ENCODE data around the gene LRRFIP1. TPM values are rescaled to one million over a fixed set of nuclear protein-coding genes. Genes with fewer than 3 reads are reported as not detected.
"Not testable (repeated sequence)": the region's sequence is repeated elsewhere in the genome, so short reads cannot be mapped to it uniquely, and the experiment has no call there.

Gene LRRFIP1
- total and polyA plus RNA-seq, 4 experiments from 2014 or later, result 88.0 to 198 (median 117) TPM

DNA sequence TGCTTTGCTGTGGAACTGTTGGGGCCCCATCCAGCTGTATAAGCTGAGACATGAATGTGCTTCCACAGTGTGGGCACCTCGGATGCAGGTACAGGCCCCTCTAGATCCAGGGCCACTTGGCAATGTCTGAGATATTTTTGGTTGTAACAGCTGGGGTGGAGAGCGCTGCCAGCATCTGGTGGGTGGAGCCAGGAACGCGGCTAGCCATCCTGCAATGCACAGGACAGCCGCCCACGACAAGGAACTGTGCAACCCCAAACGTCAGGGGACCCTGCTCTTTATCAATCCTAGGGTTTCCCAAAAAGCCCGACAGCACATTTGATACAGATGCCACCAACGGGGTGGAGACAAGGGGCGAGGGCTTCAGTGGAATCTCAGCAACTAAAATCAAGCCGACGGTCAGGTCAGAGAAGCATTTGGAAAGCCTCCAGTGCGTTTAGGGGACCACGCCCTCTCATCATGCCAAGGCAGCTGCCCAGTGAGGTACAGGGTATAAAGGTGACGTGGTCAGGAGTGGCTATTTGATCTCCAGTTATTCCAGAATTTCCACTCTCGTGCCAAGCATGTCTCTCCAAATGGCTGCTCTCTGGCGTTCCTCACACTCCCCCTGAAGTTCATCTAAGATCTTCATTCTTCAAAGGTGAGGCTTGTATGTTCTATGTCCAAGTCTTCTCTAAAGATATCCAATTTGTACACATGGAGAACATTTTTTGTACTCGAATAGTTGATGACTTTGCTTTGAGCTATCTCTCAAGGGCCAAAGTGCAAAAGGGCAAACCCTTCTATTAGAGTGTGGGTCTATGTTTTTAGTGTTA, 55.7 kb downstream of the LRRFIP1 start:
- intact Hi-C loops (cut with micrococcal nuclease), result no loop called here

DNA sequence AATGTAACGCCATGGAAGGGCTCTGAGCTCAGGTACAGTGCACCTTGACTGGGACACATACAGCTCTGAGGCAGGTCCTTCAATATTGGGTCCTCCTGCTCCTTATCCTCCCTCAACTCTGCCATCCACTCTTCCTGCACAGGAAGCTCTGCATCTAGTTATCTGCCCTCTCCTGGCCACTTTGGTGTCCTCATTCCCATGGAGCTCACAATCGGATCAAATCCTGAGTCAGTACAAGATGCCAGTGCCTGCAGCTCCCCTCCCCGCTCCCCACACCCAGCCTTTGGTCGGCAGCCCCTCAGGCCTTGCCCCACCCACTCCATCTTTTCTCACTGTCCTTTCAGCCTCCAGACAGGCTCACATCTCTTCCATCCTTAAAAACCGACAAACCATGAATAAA, 58.0 kb downstream of the LRRFIP1 start:
- Histone ChIP-seq H3K4me1 (ENCODE audit: insufficient read depth, low read length) (peaks cover 46% of the 10 kb centered on the region), H3K27me3 (ENCODE audit: insufficient read depth, low read length) (no peaks in the 10 kb centered on the region), H3K27ac (ENCODE audit: low read depth, low read length) (no peak overlapping the region), H3K4me3 (ENCODE audit: low read length in 2 of 2) (no peak overlapping the region), H3K36me3 (ENCODE audit: insufficient read depth, low read length) (no peaks in the 10 kb centered on the region), H3K9me3 (ENCODE audit: control insufficient read depth in 1 of 2, low read length in 2 of 2) (no peaks in the 10 kb centered on the region)
- Mint-ChIP-seq H3K27me3 (no peaks in the 10 kb centered on the region), H3K27ac (peak overlapping the region in 6 of 7 donors; percentile 60 to 100 (median 100)), H3K4me1 (peaks cover 42 to 61% (median 48%) of the 10 kb centered on the region in 4 donors), H3K36me3 (peaks cover 0 to 1% of the 10 kb centered on the region in 2 donors), H3K4me3 (no peak overlapping the region), H3K9me3 (no peaks in the 10 kb centered on the region)
- intact Hi-C loops (cut with micrococcal nuclease), result no loop called here
- CTCF ChIA-PET (ENCODE audit: partially characterized antibody), result interaction anchor here (2.3 to 4.1 kb wide), 2 partner anchors 11 to 60 kb away, joined by 7 to 34 read pairs; no protein-coding TSS in a partner anchor
- POLR2A ChIA-PET (ENCODE audit: partially characterized antibody), result interaction anchor here (1.0 to 4.5 kb wide), 2 partner anchors 11 to 12 kb away, joined by 4 to 48 read pairs; no protein-coding TSS in a partner anchor
- DNase-seq, result no peak

More for the DNA sequence above, 55.7 kb downstream of the LRRFIP1 start:
- Histone ChIP-seq H3K27ac (ENCODE audit: low read depth, low read length) (no peak overlapping the region), H3K36me3 (ENCODE audit: insufficient read depth, low read length) (no peaks in the 10 kb centered on the region), H3K4me1 (ENCODE audit: insufficient read depth, low read length) (peaks cover 23% of the 10 kb centered on the region), H3K4me3 (ENCODE audit: low read length in 2 of 2) (no peak overlapping the region), H3K27me3 (ENCODE audit: insufficient read depth, low read length) (no peaks in the 10 kb centered on the region), H3K9me3 (ENCODE audit: control insufficient read depth in 1 of 2, low read length in 2 of 2) (no peaks in the 10 kb centered on the region)
- peaks cover 23 to 43% (median 27%) of the 10 kb centered on the region in 4 donors for H3K4me1 Mint-ChIP-seq
- H3K27ac Mint-ChIP-seq, result peak overlapping the region in 2 of 7 donors; percentile 4 to 35
- POLR2A ChIA-PET (ENCODE audit: partially characterized antibody), result interaction anchor here (0.9 to 4.5 kb wide), 4 partner anchors 8 to 18 kb away, joined by 3 to 48 read pairs (median 12); no protein-coding TSS in a partner anchor
- DNase-seq, result no peak
- H3K27me3 Mint-ChIP-seq, result no peaks in the 10 kb centered on the region
- no peaks in the 10 kb centered on the region for H3K9me3 Mint-ChIP-seq
- H3K36me3 Mint-ChIP-seq, result peaks cover 0 to 1% of the 10 kb centered on the region in 2 donors
- CTCF ChIA-PET (ENCODE audit: partially characterized antibody), result interaction anchor here (1.1 to 4.1 kb wide), 4 partner anchors 9 to 63 kb away, joined by 3 to 34 read pairs (median 5); no protein-coding TSS in a partner anchor
- no peak overlapping the region for H3K4me3 Mint-ChIP-seq

DNA sequence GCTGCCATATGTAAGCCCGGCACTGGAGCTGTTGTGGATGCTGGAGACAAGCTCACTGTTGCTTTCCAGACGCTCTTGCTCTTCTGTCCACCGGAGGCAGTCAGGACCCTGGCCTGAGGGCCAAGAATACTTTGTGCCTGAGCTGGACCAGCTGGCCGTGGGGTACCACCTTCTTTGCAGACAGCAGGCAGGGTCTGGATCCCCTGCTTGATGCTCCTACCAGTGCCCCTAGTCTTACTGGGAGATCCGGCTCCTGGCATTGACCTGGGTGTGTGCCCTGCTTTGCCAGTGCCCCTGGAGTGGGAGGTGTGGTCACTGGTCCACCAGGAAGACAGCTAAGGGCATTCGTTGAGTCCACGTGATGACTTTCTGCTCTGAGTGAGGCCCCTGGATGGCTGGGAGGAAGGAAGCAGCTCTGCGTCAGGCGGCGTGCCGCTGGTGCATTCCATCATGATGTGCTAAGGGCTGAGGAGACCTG, 59.3 kb downstream of the LRRFIP1 start:
- Histone ChIP-seq H3K4me1 (ENCODE audit: insufficient read depth, low read length) (peaks cover 55% of the 10 kb centered on the region), H3K9me3 (ENCODE audit: control insufficient read depth in 1 of 2, low read length in 2 of 2) (no peaks in the 10 kb centered on the region), H3K4me3 (ENCODE audit: low read length in 2 of 2) (no peak overlapping the region), H3K36me3 (ENCODE audit: insufficient read depth, low read length) (no peaks in the 10 kb centered on the region), H3K27ac (ENCODE audit: low read depth, low read length) (peak overlapping the region; percentile 95), H3K27me3 (ENCODE audit: insufficient read depth, low read length) (no peaks in the 10 kb centered on the region)
- CTCF ChIA-PET (ENCODE audit: partially characterized antibody), result interaction anchor here (1.4 to 15.7 kb wide), 5 partner anchors 11 to 58 kb away, joined by 3 to 376 read pairs (median 15); no protein-coding TSS in a partner anchor
- no peak for DNase-seq
- Mint-ChIP-seq H3K27me3 (no peaks in the 10 kb centered on the region), H3K27ac (peak overlapping the region; percentile 99 to 100 (median 100)), H3K4me1 (peaks cover 44 to 68% (median 53%) of the 10 kb centered on the region in 4 donors), H3K9me3 (no peaks in the 10 kb centered on the region), H3K36me3 (peaks cover 0 to 1% of the 10 kb centered on the region in 2 donors), H3K4me3 (peak overlapping the region in 5 of 8 donors; percentile 21 to 88 (median 29))
- POLR2A ChIA-PET (ENCODE audit: partially characterized antibody), result interaction anchor here (2.2 to 13.6 kb wide), 3 partner anchors 12 to 58 kb away, joined by 11 to 607 read pairs (median 210); no protein-coding TSS in a partner anchor
- intact Hi-C loops (cut with micrococcal nuclease), result loop anchor here (1.0 kb wide), 1 partner anchor 11 kb away; no protein-coding TSS in a partner anchor

DNA sequence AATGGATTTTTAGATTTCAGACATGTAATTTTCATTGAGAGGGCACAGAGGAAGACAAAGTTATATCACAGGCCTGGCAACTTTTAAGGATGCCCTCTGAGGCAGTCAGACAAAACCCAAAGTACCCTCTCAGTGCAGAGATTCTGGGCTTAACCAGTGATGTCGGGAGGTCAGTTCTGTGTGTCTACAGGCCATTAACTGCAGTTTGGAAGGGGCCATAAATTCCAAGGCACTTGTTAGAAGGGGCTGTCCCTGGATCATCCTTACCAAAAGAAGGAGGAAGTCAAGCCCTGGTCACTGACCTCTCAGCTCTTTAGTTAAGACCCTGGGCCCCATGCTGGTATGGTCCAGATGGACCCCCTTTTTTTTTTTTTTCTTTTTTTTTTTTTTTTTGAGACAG, 60.7 kb downstream of the LRRFIP1 start:
- Mint-ChIP-seq H3K27ac (peak overlapping the region; percentile 99 to 100 (median 100)), H3K4me3 (peak overlapping the region; percentile 72 to 94 (median 82)), H3K27me3 (no peaks in the 10 kb centered on the region), H3K4me1 (peaks cover 44 to 70% (median 53%) of the 10 kb centered on the region in 4 donors), H3K9me3 (no peaks in the 10 kb centered on the region), H3K36me3 (peaks cover 0 to 3% of the 10 kb centered on the region in 2 donors)
- Histone ChIP-seq H3K4me3 (ENCODE audit: low read length in 2 of 2) (peak overlapping the region in 1 of 2 donors; percentile 0), H3K9me3 (ENCODE audit: control insufficient read depth in 1 of 2, low read length in 2 of 2) (no peaks in the 10 kb centered on the region), H3K27ac (ENCODE audit: low read depth, low read length) (peak overlapping the region; percentile 95), H3K36me3 (ENCODE audit: insufficient read depth, low read length) (no peaks in the 10 kb centered on the region), H3K27me3 (ENCODE audit: insufficient read depth, low read length) (no peaks in the 10 kb centered on the region), H3K4me1 (ENCODE audit: insufficient read depth, low read length) (peaks cover 55% of the 10 kb centered on the region)
- DNase-seq, result no peak
- POLR2A ChIA-PET (ENCODE audit: partially characterized antibody), result interaction anchor here (0.9 to 13.6 kb wide), 7 partner anchors 13 to 57 kb away, joined by 4 to 607 read pairs (median 8); no protein-coding TSS in a partner anchor
- intact Hi-C loops (cut with micrococcal nuclease), result no loop called here
- CTCF ChIA-PET (ENCODE audit: partially characterized antibody), result interaction anchor here (0.6 to 15.7 kb wide), 9 partner anchors 9 to 267 kb away, joined by 3 to 376 read pairs (median 4); no protein-coding TSS in a partner anchor

DNA sequence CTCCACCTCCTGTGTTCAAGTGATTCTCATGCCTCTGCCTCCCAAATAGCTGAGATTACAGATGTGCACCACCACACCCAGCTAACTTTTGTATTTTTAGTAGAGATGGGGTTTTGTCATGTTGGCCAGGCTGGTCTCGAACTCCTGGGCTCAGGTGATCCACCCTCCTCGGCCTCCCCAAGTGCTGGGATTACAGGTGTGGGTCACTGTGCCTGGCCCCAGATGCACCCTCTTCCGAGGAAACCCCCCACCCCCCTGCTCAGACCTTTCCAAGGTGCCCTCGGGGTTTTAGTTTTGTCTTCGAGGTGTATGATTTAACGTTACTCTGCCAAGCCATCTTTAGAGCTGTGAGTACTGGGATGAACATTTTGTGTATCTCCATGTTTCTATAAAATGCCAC, 61.2 kb downstream of the LRRFIP1 start:
- intact Hi-C loops (cut with micrococcal nuclease); H3K36me3 Mint-ChIP-seq; H3K27me3 Mint-ChIP-seq; H3K9me3 ChIP-seq (ENCODE audit: control insufficient read depth in 1 of 2, low read length in 2 of 2); H3K4me3 ChIP-seq (ENCODE audit: low read length in 2 of 2); DNase-seq; H3K36me3 ChIP-seq (ENCODE audit: insufficient read depth, low read length); H3K27me3 ChIP-seq (ENCODE audit: insufficient read depth, low read length); H3K9me3 Mint-ChIP-seq: not testable (repeated sequence)
- H3K27ac Mint-ChIP-seq, result peak overlapping the region; percentile 99 to 100 (median 100)
- H3K4me3 Mint-ChIP-seq, result peak overlapping the region; percentile 26 to 87 (median 66)
- H3K4me1 Mint-ChIP-seq, result peaks cover 44 to 71% (median 54%) of the 10 kb centered on the region in 4 donors
- POLR2A ChIA-PET (ENCODE audit: partially characterized antibody), result interaction anchor here (0.9 to 13.6 kb wide), 5 partner anchors 14 to 44 kb away, joined by 4 to 607 read pairs (median 6); no protein-coding TSS in a partner anchor
- H3K4me1 ChIP-seq (ENCODE audit: insufficient read depth, low read length), result peaks cover 55% of the 10 kb centered on the region
- peak overlapping the region; percentile 95 for H3K27ac ChIP-seq (ENCODE audit: low read depth, low read length)
- CTCF ChIA-PET (ENCODE audit: partially characterized antibody), result interaction anchor here (0.6 to 15.7 kb wide), 5 partner anchors 9 to 339 kb away, joined by 3 to 376 read pairs (median 15); no protein-coding TSS in a partner anchor

DNA sequence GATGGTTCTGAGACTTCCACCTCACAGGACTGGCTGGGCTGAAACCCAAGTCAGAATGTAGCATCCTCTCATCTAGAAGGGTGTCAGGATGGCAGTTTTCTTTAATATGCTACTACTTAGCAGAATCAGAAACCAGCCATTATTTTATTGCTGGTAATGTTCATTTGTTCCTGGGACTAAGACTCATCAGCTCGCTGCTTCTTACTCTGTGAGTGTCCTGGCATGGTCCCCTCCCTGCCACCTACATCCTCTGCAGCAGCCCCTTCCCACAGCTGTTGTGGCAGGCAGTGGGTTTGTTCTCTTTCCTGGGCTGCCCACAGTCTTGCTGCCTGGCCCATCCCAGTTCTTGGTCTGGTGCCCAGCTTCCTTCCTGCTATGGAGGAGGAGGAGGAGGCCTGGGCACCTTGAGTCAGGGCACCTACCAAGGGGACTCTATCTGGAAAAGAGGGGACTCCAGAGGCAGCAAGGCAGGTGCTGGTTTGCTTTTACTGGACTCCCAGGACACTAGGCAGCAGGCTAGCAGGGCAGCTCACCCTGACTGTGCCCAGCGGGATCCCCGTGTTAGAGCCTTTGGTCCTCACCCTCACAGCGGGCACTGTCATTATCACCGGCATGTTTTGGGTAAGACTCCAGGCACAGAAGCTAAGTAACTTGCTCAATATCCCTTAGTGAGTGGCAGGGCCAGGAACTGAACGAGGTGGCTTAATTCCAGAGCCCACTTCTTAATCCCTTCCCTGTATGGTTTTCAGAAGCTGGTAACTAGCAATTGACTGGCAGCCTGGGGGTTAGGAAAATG, 62.1 kb downstream of the LRRFIP1 start:
- POLR2A ChIA-PET (ENCODE audit: partially characterized antibody), result interaction anchor here (0.6 to 13.6 kb wide), 7 partner anchors 8 to 532 kb away, joined by 3 to 607 read pairs (median 4); no protein-coding TSS in a partner anchor
- peak in 3 of 5 donors; percentile 22 to 38 (median 32) for DNase-seq
- peaks cover 49 to 76% (median 60%) of the 10 kb centered on the region in 4 donors for H3K4me1 Mint-ChIP-seq

More for the DNA sequence above, 62.1 kb downstream of the LRRFIP1 start:
- Mint-ChIP-seq H3K9me3 (no peaks in the 10 kb centered on the region), H3K4me3 (peak overlapping the region; percentile 83 to 91 (median 87)), H3K27ac (peak overlapping the region; percentile 99 to 100 (median 100)), H3K36me3 (peaks cover 0 to 12% of the 10 kb centered on the region in 2 donors), H3K27me3 (no peaks in the 10 kb centered on the region)
- CTCF ChIA-PET (ENCODE audit: partially characterized antibody), result interaction anchor here (0.6 to 15.7 kb wide), 4 partner anchors 8 to 338 kb away, joined by 3 to 376 read pairs (median 84); no protein-coding TSS in a partner anchor
- no peaks in the 10 kb centered on the region for H3K9me3 ChIP-seq (ENCODE audit: control insufficient read depth in 1 of 2, low read length in 2 of 2)
- H3K36me3 ChIP-seq (ENCODE audit: insufficient read depth, low read length), result no peaks in the 10 kb centered on the region
- no peak overlapping the region for H3K4me3 ChIP-seq (ENCODE audit: low read length in 2 of 2)
- peak overlapping the region; percentile 95 for H3K27ac ChIP-seq (ENCODE audit: low read depth, low read length)
- H3K4me1 ChIP-seq (ENCODE audit: insufficient read depth, low read length), result peaks cover 63% of the 10 kb centered on the region
- intact Hi-C loops (cut with micrococcal nuclease), result loop anchor here (5.0 kb wide), 3 partner anchors 278 to 598 kb away; partner anchors contain the start of genes PER2, SCLY and UBE2F
- no peaks in the 10 kb centered on the region for H3K27me3 ChIP-seq (ENCODE audit: insufficient read depth, low read length)

Measured in CD4-positive, alpha-beta memory T cell (primary cell).